Sigmoid colon (tissue), 7 donors: ENCODE measurements around the gene PHLDB2. TPM values are rescaled to one million over a fixed set of nuclear protein-coding genes. Genes with fewer than 3 reads are reported as not detected.

Source experiments
- DNase-seq: peaks from one replicate; pipeline ENCODE4 v3.0.0-alpha.2; 2019
- H3K27ac ChIP-seq, 4 donors: fragments of 200-600 bp; sonication (generic); one replicate each; pipeline ENCODE4 v1.5.1; 2016 to 2019; ENCODE audit warnings: mild to moderate bottlenecking in 1 of 4
- H3K27me3 ChIP-seq, 3 donors: fragments of 200-600 bp; sonication (generic); one replicate each; pipeline ENCODE4 v1.5.1; 2019; ENCODE audit warnings: mild to moderate bottlenecking in 1 of 3
- H3K36me3 ChIP-seq, 4 donors: fragments of 200-600 bp; sonication (generic); one replicate each; pipeline ENCODE4 v1.5.1; 2016 to 2019
- H3K4me1 ChIP-seq, 4 donors: fragments of 200-600 bp; sonication (generic); one replicate each; pipeline ENCODE4 v1.5.1; 2017 to 2019
- H3K4me3 ChIP-seq, 4 donors: fragments of 200-600 bp; sonication (generic); one replicate each; pipeline ENCODE4 v1.5.1; 2017 to 2019; ENCODE audit warnings: mild to moderate bottlenecking in 2 of 4, moderate library complexity in 1 of 4
- H3K9me3 ChIP-seq, 4 donors: fragments of 200-600 bp in 3 of 4; sonication (generic) in 3 of 4; one replicate each; pipeline versions ENCODE4 v1.5.1 to v1.6.1; 2013 to 2019
- EP300 ChIP-seq, 4 donors: sonication (generic); formaldehyde crosslinking; IDR thresholded peaks; one replicate each; pipeline ENCODE4 v1.6.1; 2017; ENCODE audit warnings: antibody characterized with exemption in 4 of 4
- POLR2A ChIP-seq, 2 donors: fragments of 450-650 bp; IDR thresholded peaks; one replicate each; pipeline ENCODE4 v1.6.1; 2016; ENCODE audit warnings: antibody characterized with exemption in 2 of 2, mild to moderate bottlenecking in 2 of 2, moderate library complexity in 2 of 2
- POLR2AphosphoS5 ChIP-seq, 4 donors: sonication (generic); formaldehyde crosslinking; IDR thresholded peaks; one replicate each; pipeline ENCODE4 v1.6.1; 2017; ENCODE audit warnings: antibody characterized with exemption in 4 of 4
- WGBS, 2 donors: extraction: QIAGEN DNeasy Blood & Tissue Kit; methylation state at CpG; one replicate each; pipeline ENCODE4 v1.1.7; 2013; 5-methylcytosine and 5-hydroxymethylcytosine counted together
- intact Hi-C: fragments of 100-400 bp; cut with DNase I; formaldehyde crosslinking; loops from one replicate; pipeline ENCODE4 v1.15.1; 2023
- polyA plus RNA-seq, 3 donors: library from polyadenylated mRNA; stranded (reverse); fragments of 200-250 nt; gene quantifications; one replicate each; pipeline ENCODE4 v1.2.3, GENCODE V29; 2013
- total RNA-seq, 4 donors: library from RNA; depleted of rRNA; stranded (reverse); fragments of >200 nt; gene quantifications; one replicate each; pipeline ENCODE4 v1.1.0, GENCODE V29; 2016
- TF ChIP-seq, protein P1 (sequence below), 4 experiments: fragments of 450-650 bp in 3 of 4; fragments of 200-600 bp in 1 of 4; IDR thresholded peaks; one replicate each; pipeline ENCODE4 v1.5.1; 2016 to 2019; ENCODE audit warnings: antibody characterized with exemption in 4 of 4, mild to moderate bottlenecking in 3 of 4, moderate library complexity in 2 of 4
- donor health status: healthy with polysubstance abuse.
- donor health status: Bipolar disorder and iron deficiency.
- donor health status: healthy.

PHLDB2 gene
- total and polyA plus RNA-seq, 7 donors, result 4.4 to 471 (median 120) TPM

- H3K4me1 ChIP-seq, result peaks cover 0 to 38% (median 18%) of the 10 kb centered on the region in 4 donors
- 70 to 82% methylated on average over 3 of the region's 3 CpGs for WGBS, 2 donors
- no peaks in the 10 kb centered on the region for H3K36me3 ChIP-seq
- TF ChIP-seq, protein P1, sequence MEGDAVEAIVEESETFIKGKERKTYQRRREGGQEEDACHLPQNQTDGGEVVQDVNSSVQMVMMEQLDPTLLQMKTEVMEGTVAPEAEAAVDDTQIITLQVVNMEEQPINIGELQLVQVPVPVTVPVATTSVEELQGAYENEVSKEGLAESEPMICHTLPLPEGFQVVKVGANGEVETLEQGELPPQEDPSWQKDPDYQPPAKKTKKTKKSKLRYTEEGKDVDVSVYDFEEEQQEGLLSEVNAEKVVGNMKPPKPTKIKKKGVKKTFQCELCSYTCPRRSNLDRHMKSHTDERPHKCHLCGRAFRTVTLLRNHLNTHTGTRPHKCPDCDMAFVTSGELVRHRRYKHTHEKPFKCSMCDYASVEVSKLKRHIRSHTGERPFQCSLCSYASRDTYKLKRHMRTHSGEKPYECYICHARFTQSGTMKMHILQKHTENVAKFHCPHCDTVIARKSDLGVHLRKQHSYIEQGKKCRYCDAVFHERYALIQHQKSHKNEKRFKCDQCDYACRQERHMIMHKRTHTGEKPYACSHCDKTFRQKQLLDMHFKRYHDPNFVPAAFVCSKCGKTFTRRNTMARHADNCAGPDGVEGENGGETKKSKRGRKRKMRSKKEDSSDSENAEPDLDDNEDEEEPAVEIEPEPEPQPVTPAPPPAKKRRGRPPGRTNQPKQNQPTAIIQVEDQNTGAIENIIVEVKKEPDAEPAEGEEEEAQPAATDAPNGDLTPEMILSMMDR (IDR thresholded peaks at IDR 0.05), result no peak
- TF ChIP-seq POLR2A (IDR thresholded peaks at IDR 0.05), result no peak
- no peak for TF ChIP-seq EP300 (IDR thresholded peaks at IDR 0.05)
- TF ChIP-seq POLR2AphosphoS5 (IDR thresholded peaks at IDR 0.05), result no peak
- H3K27ac ChIP-seq, result peak overlapping the region; percentile 7 to 59 (median 32)
- intact Hi-C loops, result loop anchor here (10.0 kb wide), 1 partner anchor 88 kb away; no protein-coding TSS in a partner anchor
- H3K27me3 ChIP-seq, result no peaks in the 10 kb centered on the region
- DNase-seq, result no peak
- H3K4me3 ChIP-seq, result peak overlapping the region in 1 of 4 donors; percentile 5
- no peaks in the 10 kb centered on the region for H3K9me3 ChIP-seq
Measured at GRCh38 chr3:111852540-111852939, 6.5 kb upstream of the PHLDB2 start.

- Histone ChIP-seq H3K4me1 (peaks cover 0 to 40% (median 18%) of the 10 kb centered on the region in 4 donors), H3K9me3 (no peaks in the 10 kb centered on the region), H3K36me3 (no peaks in the 10 kb centered on the region), H3K4me3 (peak overlapping the region in 1 of 4 donors; percentile 5), H3K27me3 (no peaks in the 10 kb centered on the region), H3K27ac (peak overlapping the region; percentile 7 to 59 (median 32))
- no peak for DNase-seq
- TF ChIP-seq POLR2AphosphoS5 (IDR thresholded peaks at IDR 0.05), result no peak
- TF ChIP-seq, protein P1 (IDR thresholded peaks at IDR 0.05), result no peak
- no peak for TF ChIP-seq POLR2A (IDR thresholded peaks at IDR 0.05)
- TF ChIP-seq EP300 (IDR thresholded peaks at IDR 0.05), result no peak
- intact Hi-C loops, result loop anchor here (10.0 kb wide), 1 partner anchor 88 kb away; no protein-coding TSS in a partner anchor
- 83 to 91% methylated on average over 1 of the region's 1 CpG for WGBS, 2 donors
Measured at GRCh38 chr3:111853068-111853467, 6.0 kb upstream of the PHLDB2 start.

DNA sequence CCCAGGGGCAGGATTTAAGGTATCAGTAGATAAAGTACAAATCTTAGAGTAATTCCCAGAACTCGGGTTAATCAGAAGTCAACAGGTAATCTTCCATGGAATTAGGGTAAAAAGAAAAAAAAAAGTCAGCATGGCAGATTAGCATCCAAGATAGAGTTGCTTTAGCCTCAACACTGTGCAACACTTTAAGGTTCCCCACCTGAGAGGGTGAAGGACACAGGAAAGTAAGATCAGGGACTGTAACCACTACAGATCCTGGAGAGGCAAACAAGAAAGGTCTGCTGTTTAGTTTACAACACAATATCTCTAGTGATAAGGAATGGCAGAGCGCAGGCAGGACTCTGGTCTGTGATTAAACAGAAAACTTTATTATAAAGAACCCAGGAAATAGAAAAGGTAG, 4.1 kb upstream of the PHLDB2 start:
- Histone ChIP-seq H3K27me3 (no peaks in the 10 kb centered on the region), H3K9me3 (no peaks in the 10 kb centered on the region), H3K4me1 (peaks cover 0 to 48% (median 22%) of the 10 kb centered on the region in 4 donors), H3K27ac (no peak overlapping the region), H3K36me3 (no peaks in the 10 kb centered on the region), H3K4me3 (no peak overlapping the region)
- no peak for DNase-seq
- intact Hi-C loops, result loop anchor here (5.0 to 10.0 kb wide), 2 partner anchors 53 to 90 kb away; no protein-coding TSS in a partner anchor
- WGBS, 2 donors, result 48 to 73% methylated on average over 2 of the region's 2 CpGs
- no peak for TF ChIP-seq POLR2AphosphoS5 (IDR thresholded peaks at IDR 0.05)
- TF ChIP-seq, protein P1 (IDR thresholded peaks at IDR 0.05), result no peak
- no peak for TF ChIP-seq EP300 (IDR thresholded peaks at IDR 0.05)
- no peak for TF ChIP-seq POLR2A (IDR thresholded peaks at IDR 0.05)

GRCh38 chr3:111856501-111856900, 2.6 kb upstream of the PHLDB2 start:
- 92 to 95% methylated on average over 3 of the region's 3 CpGs for WGBS, 2 donors
- intact Hi-C loops, result loop anchor here (5.0 to 10.0 kb wide), 2 partner anchors 54 to 92 kb away; no protein-coding TSS in a partner anchor

More at GRCh38 chr3:111856501-111856900, 2.6 kb upstream of the PHLDB2 start:
- Histone ChIP-seq H3K27ac (peak overlapping the region in 3 of 4 donors; percentile 13 to 99 (median 35)), H3K36me3 (no peaks in the 10 kb centered on the region), H3K9me3 (no peaks in the 10 kb centered on the region), H3K27me3 (no peaks in the 10 kb centered on the region), H3K4me1 (peaks cover 0 to 45% (median 20%) of the 10 kb centered on the region in 4 donors), H3K4me3 (no peak overlapping the region)
- no peak for DNase-seq
- TF ChIP-seq POLR2AphosphoS5 (IDR thresholded peaks at IDR 0.05), result peak in 1 of 4 donors; percentile 16
- TF ChIP-seq, protein P1 (IDR thresholded peaks at IDR 0.05), result no peak
